ENCODE measurements around the gene TNRC18. TPM values are rescaled to one million over a fixed set of nuclear protein-coding genes. Genes with fewer than 3 reads are reported as not detected.

Gene TNRC18
- polyA plus RNA-seq, 1 of the 3 experiments (the other 2 are of a cell fraction) = 34.4 TPM

- CTCF ChIA-PET = interaction anchor here (1.2 to 1.7 kb wide), 3 partner anchors 53 to 158 kb away, joined by 3 to 11 read pairs (median 4); no protein-coding TSS in a partner anchor
- POLR2A ChIA-PET = interaction anchor here (0.6 kb wide), 1 partner anchor 38 kb away, joined by 3 read pairs; no protein-coding TSS in a partner anchor
- Histone ChIP-seq H4K20me1 (ENCODE audit: insufficient read depth) (peaks cover 97% of the 10 kb centered on the region), H3K36me3 (replicated peaks in 1 of 2; ENCODE audit: control insufficient read depth in 1 of 2, insufficient read depth in 2 of 2, low read length in 1 of 2) (peaks cover 12 to 25% of the 10 kb centered on the region in 2 experiments), H3K9ac (no peak overlapping the region), H3K27me3 (ENCODE audit: insufficient read depth) (no peaks in the 10 kb centered on the region), H3K9me2 (no peaks in the 10 kb centered on the region), H3F3A (replicated peaks; ENCODE audit: insufficient read depth) (no peaks in the 10 kb centered on the region), H2AFZ (ENCODE audit: low read depth) (no peak overlapping the region), H3K4me1 (ENCODE audit: control insufficient read depth in 1 of 2, insufficient read depth in 2 of 2, low read depth in 1 of 2, low read length in 1 of 2) (no peaks in the 10 kb centered on the region), H3K79me2 (ENCODE audit: insufficient read depth) (peaks cover 97% of the 10 kb centered on the region), H3K4me3 (ENCODE audit: low read depth in 2 of 2, low read length in 1 of 2) (no peak overlapping the region), H3K9me3 (no peaks in the 10 kb centered on the region), H3K27ac (ENCODE audit: low read depth in 2 of 2, low read length in 1 of 2) (no peak overlapping the region), H3K4me2 (no peak overlapping the region)
- TF ChIP-seq TCF12 (IDR thresholded peaks at IDR 0.05) = no peak
- no peak for TF ChIP-seq EP300 (IDR thresholded peaks at IDR 0.05; ENCODE audit: borderline replicate concordance in 1 of 2, low read depth in 1 of 2, low read length in 1 of 2)
- no peak for TF ChIP-seq CTCF (IDR thresholded peaks at IDR 0.05)
- TF ChIP-seq MAX (IDR thresholded peaks at IDR 0.05; ENCODE audit: low read depth) = no peak
- TF ChIP-seq JUND (IDR thresholded peaks at IDR 0.05) = no peak
- no peak for TF ChIP-seq PBX3 (IDR thresholded peaks at IDR 0.05)
- no peak for TF ChIP-seq EZH2phosphoT487 (IDR thresholded peaks at IDR 0.05; ENCODE audit: borderline replicate concordance, low read depth)
- TF ChIP-seq GATA2 (CRISPR knock-in tag; IDR thresholded peaks at IDR 0.05) = no peak
- no peak for TF ChIP-seq CHD2 (IDR thresholded peaks at IDR 0.05; ENCODE audit: low read length, partially characterized antibody)
- no peak for TF ChIP-seq MXI1 (IDR thresholded peaks at IDR 0.05; ENCODE audit: low read depth, low read length)
- TF ChIP-seq RCOR1 (IDR thresholded peaks at IDR 0.05; ENCODE audit: low read length) = no peak
- WGBS (ENCODE audit: low lambda C conversion rate) = 90% methylated on average over 7 of the region's 7 CpGs
- no peak for DNase-seq
Observed at GRCh38 chr7:5397736-5398135, 25.9 kb downstream of the TNRC18 start.

DNA sequence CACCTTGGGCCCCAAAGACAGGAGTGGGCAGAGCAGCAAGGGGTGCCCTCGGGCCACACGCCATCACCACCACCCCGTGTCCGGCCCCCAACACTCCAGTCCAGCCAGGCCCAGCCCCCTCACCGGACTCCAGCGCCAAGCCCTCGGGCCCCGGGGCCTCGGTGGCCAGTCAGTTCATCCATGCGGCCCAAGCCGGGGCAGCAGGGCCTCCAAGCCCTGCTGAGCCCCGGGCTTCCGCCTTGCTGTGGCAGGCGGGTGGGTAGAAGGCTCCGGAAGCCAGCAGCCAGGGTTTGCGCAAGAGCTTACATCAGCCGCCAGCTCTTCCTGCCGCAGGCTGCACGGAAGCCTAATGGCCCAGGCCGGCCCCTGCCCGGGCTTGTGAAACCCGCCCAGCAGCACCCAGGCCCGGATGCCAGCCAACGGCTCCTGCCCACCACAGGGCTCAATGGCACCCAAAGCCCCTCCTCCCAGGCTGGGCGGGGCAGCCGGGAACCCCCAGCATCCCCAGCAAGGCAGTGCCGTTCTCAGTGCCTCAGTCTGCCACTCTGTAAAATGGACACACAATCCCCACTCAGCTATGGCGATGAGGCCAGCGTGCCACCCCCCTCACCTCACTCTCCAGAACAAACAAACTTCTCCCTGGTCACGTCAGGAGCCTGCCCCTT lies 26.5 kb downstream of the TNRC18 start:
- no peaks in the 10 kb centered on the region for H3K27me3 ChIP-seq (ENCODE audit: insufficient read depth)
- H4K20me1 ChIP-seq (ENCODE audit: insufficient read depth) = peaks cover 97% of the 10 kb centered on the region
- H3K4me2 ChIP-seq = no peak overlapping the region
- peaks cover 12 to 27% of the 10 kb centered on the region in 2 experiments for H3K36me3 ChIP-seq (replicated peaks in 1 of 2; ENCODE audit: control insufficient read depth in 1 of 2, insufficient read depth in 2 of 2, low read length in 1 of 2)
- CTCF ChIA-PET = interaction anchor here (1.0 to 1.7 kb wide), 8 partner anchors 10 to 281 kb away, joined by 3 to 11 read pairs (median 3); partner anchors contain the start of gene WIPI2
- 74% methylated on average over 30 of the region's 30 CpGs for WGBS (ENCODE audit: low lambda C conversion rate)
- H3K4me1 ChIP-seq (ENCODE audit: control insufficient read depth in 1 of 2, insufficient read depth in 2 of 2, low read depth in 1 of 2, low read length in 1 of 2) = no peaks in the 10 kb centered on the region
- no peak overlapping the region for H2AFZ ChIP-seq (ENCODE audit: low read depth)
- no peak overlapping the region for H3K9ac ChIP-seq
- H3F3A ChIP-seq (replicated peaks; ENCODE audit: insufficient read depth) = peaks cover 2% of the 10 kb centered on the region
- H3K9me2 ChIP-seq = no peaks in the 10 kb centered on the region
- DNase-seq = peak; percentile 67
- H3K27ac ChIP-seq (ENCODE audit: low read depth in 2 of 2, low read length in 1 of 2) = no peak overlapping the region
- H3K9me3 ChIP-seq = no peaks in the 10 kb centered on the region
- POLR2A ChIA-PET = interaction anchor here (0.6 kb wide), 1 partner anchor 37 kb away, joined by 3 read pairs; no protein-coding TSS in a partner anchor
- peaks cover 97% of the 10 kb centered on the region for H3K79me2 ChIP-seq (ENCODE audit: insufficient read depth)
- H3K4me3 ChIP-seq (ENCODE audit: low read depth in 2 of 2, low read length in 1 of 2) = no peak overlapping the region
- TF ChIP-seq TEAD4 (IDR thresholded peaks at IDR 0.05; ENCODE audit: borderline replicate concordance, insufficient read depth) (no peak), RAD21 (IDR thresholded peaks at IDR 0.05; ENCODE audit: low read length) (no peak), GABPA (IDR thresholded peaks at IDR 0.05; ENCODE audit: low read depth) (no peak), CTCF (IDR thresholded peaks at IDR 0.05) (no peak), EP300 (IDR thresholded peaks at IDR 0.05; ENCODE audit: borderline replicate concordance in 1 of 2, low read depth in 1 of 2, low read length in 1 of 2) (no peak), ELF1 (IDR thresholded peaks at IDR 0.05) (no peak)
- TF ChIP-seq, protein P1, sequence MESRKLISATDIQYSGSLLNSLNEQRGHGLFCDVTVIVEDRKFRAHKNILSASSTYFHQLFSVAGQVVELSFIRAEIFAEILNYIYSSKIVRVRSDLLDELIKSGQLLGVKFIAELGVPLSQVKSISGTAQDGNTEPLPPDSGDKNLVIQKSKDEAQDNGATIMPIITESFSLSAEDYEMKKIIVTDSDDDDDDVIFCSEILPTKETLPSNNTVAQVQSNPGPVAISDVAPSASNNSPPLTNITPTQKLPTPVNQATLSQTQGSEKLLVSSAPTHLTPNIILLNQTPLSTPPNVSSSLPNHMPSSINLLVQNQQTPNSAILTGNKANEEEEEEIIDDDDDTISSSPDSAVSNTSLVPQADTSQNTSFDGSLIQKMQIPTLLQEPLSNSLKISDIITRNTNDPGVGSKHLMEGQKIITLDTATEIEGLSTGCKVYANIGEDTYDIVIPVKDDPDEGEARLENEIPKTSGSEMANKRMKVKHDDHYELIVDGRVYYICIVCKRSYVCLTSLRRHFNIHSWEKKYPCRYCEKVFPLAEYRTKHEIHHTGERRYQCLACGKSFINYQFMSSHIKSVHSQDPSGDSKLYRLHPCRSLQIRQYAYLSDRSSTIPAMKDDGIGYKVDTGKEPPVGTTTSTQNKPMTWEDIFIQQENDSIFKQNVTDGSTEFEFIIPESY (IDR thresholded peaks at IDR 0.05; ENCODE audit: borderline replicate concordance, low read depth) = no peak
- TF ChIP-seq, protein P2, sequence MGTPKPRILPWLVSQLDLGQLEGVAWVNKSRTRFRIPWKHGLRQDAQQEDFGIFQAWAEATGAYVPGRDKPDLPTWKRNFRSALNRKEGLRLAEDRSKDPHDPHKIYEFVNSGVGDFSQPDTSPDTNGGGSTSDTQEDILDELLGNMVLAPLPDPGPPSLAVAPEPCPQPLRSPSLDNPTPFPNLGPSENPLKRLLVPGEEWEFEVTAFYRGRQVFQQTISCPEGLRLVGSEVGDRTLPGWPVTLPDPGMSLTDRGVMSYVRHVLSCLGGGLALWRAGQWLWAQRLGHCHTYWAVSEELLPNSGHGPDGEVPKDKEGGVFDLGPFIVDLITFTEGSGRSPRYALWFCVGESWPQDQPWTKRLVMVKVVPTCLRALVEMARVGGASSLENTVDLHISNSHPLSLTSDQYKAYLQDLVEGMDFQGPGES (IDR thresholded peaks at IDR 0.05; ENCODE audit: low read depth, low read length) = no peak

All from SK-N-SH (cell line).